NK-92 (cell line): ENCODE measurements around the gene CEP85L.

Experiments
- DNase-seq: peaks from one replicate; lab custom pipeline; 2025; ENCODE audit not compliant: unreplicated experiment; lab: John Stamatoyannopoulos, UW

Gene CEP85L

GRCh38 chr6:118580585-118581419, 70.6 kb downstream of the CEP85L start:
- no peak for DNase-seq

GRCh38 chr6:118579786-118580185, 71.6 kb downstream of the CEP85L start:
- no peak for DNase-seq

GRCh38 chr6:118578617-118579016, 72.8 kb downstream of the CEP85L start:
- no peak for DNase-seq

GRCh38 chr6:118577972-118578371, 73.4 kb downstream of the CEP85L start:
- DNase-seq = no peak

- no peak for DNase-seq
Measured at GRCh38 chr6:118574051-118574865, 77.1 kb downstream of the CEP85L start.

- DNase-seq = no peak
Measured at GRCh38 chr6:118571121-118571520, 80.3 kb downstream of the CEP85L start.

- no peak for DNase-seq
Measured at GRCh38 chr6:118569498-118569897, 81.9 kb downstream of the CEP85L start.

- DNase-seq = no peak
Measured at GRCh38 chr6:118567974-118568373, 83.4 kb downstream of the CEP85L start.

- no peak for DNase-seq
Measured at GRCh38 chr6:118565311-118565960, 86.0 kb downstream of the CEP85L start.

GRCh38 chr6:118562959-118563358, 88.4 kb downstream of the CEP85L start:
- DNase-seq = no peak

- no peak for DNase-seq
Measured at GRCh38 chr6:118562248-118562647, 89.1 kb downstream of the CEP85L start.

- DNase-seq = no peak
Measured at GRCh38 chr6:118559659-118560058, 91.7 kb downstream of the CEP85L start.

- DNase-seq = no peak
Measured at GRCh38 chr6:118558464-118559217, 92.8 kb downstream of the CEP85L start.

GRCh38 chr6:118554698-118555097, 96.7 kb downstream of the CEP85L start:
- DNase-seq = no peak

- DNase-seq = no peak
Measured at GRCh38 chr6:118553132-118553531, 98.3 kb downstream of the CEP85L start.

GRCh38 chr6:118551063-118552053, 100.0 kb downstream of the CEP85L start:
- DNase-seq = no peak

- no peak for DNase-seq
Measured at GRCh38 chr6:118548613-118549012, 102.8 kb downstream of the CEP85L start.

GRCh38 chr6:118548136-118548535, 103.3 kb downstream of the CEP85L start, which contains the start of gene PLN:
Gene PLN, plus strand, starts transcription at chr6:118548296. Its CDS starts 10,626 bp downstream, at chr6:118558922.
- DNase-seq = no peak

GRCh38 chr6:118546880-118547218, 104.5 kb downstream of the CEP85L start:
- DNase-seq = no peak
